HG03060 (cell line): ENCODE measurements around the gene TLR10.

ENCODE experiments used
- ATAC-seq: cut with Tn5 transposase; IDR thresholded peaks from one replicate; pipeline ENCODE4 v1.9.1; 2021; ENCODE audit warnings: low read depth, moderate number of reproducible peaks; ENCODE audit not compliant: unreplicated experiment

Gene TLR10

DNA sequence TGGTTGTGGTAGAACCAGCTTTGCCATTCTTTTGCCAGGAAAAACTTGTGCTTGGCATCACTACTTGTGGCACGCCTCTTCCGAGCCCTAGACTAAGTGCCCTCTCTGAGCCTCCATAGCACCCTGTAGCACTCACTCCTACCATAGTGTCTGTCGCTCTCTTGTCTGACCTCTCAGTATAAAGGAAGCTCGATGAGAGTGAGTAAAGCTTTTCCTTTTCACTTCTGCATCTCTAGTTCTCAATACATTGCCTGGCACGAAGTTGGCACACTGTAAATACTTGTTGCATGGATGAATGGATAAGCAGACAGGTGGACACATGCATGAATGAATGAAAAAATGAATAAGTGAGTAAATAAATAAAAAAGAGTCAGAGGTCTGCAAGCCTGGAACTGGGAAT lies 48.3 kb downstream of the TLR10 start:
- ATAC-seq = no peak

DNA sequence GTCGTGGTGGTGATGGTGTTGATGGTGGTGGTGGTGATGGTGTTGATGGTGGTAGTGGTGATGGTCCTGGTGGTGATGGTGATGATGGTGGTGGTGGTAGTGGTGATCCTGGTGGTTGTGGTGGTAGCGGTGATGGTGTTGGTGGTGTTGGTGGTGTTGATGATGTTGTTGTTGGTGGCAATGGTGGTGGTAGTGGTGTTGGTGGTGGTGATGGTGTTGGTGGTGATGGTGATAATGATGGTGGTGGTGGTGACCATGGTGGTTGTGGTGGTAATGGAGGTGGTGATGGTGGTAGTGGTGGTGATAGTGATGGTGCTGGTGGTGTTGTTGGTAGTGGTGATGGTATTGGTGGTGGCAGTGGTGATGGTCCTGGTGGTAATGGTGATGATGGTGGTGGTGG lies 49.1 kb downstream of the TLR10 start:
- ATAC-seq = no peak

DNA sequence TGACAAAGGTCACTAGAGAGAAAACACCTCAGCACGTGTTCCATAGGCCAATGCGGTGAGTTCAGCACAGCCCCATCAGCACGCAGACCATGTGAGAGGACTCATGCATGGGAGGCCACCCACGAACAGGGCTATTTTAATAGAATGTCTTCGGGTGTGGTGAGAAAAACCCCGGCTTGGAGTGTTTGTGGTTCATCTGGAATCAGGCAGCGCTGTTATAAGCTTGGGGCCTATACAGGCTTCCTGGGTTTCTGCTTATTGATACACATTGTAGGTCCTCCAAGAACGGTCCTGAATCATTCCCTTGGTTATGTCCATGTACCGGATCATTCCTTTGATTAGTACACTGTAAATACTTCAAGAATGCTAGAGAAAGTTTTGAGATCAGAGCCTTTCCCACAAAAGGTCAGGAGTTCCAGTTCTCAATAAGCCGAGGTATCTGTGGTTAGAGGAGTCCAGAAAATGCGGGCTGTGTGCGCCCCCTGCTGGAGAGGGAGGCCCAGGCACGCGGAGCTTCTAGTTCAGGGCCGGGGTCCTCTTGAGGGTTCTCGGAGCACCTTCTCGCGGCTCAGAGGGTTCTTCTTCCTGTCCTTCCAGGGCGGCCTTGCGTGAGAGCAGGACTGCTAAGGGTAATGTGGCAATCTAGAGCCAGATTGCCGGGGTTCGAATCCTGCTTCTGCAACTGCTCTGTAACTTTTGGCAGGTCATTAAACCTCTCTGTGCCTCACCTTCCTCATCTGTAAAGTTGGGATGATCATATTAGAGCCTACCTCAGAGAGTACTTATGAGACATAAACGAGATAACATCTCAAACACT lies 51.8 kb downstream of the TLR10 start:
- peak; percentile 86 for ATAC-seq

DNA sequence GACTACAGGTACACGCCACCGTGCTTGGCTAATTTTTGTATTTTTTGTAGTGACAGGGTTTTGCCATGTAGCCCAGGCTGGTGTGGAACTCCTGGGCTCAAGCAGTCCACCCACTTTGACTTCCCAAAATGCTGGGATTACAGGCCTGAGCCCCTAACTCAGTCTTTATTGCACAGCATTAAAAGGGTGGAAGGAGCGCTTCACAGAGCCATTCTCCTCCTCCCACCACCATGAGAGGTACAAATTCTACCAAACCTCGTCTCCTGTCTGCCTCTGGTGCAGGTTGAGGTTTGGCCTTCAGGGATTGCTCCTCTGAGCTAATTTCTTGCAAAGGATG lies 52.3 kb downstream of the TLR10 start:
- no peak for ATAC-seq

DNA sequence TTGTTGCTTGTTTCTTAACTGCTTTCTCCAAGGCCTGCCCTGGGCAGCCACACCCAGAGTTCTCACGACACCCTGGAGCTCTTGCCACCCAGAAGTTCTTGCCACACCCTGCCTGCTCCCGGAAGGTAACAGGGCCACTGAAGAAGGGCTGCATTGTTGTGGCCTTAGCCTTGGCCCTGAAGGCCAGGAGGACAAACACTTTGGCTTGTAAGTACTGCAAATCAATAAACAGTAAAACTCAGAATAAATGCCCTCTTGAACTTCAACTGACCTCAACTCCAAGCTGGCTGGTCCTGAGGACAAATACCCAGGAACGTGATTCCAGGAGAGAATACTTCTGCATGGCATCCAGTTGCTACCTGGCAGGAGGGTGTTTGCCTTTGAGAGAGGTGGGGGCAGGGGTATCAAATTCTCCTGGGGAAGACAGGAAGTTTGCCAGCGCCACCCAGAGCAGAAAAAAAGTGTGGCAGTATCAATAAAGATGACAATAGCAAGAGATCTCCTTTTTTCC lies 54.1 kb downstream of the TLR10 start:
- ATAC-seq = no peak

DNA sequence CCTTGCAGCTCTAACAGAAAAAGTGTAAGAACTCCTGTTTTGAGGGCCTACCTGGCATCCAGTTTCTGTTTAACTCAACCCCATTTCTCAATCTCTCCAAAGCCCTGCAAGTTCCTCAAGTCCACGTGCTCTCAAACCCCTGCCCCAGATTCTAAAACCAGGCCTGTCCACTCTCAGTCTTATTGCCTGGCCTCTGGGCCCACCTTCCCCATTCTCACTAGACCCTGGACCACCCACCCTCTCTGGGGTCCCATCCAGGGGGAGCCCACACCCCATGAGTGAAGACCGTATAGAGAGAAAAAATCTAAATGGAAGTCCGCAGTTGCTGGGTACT lies 58.3 kb downstream of the TLR10 start:
- ATAC-seq = no peak

DNA sequence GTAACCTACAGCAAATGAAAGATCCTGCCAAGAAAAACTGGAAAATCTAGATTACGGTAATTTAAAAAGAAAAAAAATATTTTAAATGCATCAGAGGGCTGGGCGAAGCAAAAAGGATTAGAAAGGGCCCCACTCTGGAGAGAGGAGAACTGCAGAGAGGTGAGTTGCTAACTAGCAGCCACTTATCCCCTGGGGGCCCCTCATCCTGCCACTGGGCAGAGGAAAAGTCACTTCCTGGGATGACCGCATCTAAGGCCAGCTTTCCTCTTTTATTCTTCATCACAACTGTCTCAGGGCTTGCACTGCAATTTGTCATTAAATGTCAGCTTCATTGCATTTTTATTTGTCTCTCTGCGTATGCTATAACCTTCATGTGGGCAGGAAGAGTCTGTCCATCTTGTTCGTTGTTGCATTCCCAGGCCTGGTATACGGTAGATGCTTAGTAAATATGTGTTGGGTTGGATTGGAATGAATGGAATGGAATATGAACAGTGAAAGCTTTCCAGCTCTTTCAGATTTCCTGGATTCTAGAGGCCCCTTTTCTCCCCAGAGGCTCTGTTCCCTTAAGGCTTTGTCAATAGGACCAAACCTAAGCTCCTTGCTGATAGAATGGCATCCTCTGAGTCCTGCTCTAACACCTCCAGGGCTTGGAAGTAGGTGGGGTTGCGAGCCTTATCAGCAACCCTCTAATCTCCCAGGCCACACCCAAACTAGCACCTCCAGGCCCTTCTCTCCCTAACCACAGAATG lies 58.9 kb downstream of the TLR10 start:
- ATAC-seq = no peak

DNA sequence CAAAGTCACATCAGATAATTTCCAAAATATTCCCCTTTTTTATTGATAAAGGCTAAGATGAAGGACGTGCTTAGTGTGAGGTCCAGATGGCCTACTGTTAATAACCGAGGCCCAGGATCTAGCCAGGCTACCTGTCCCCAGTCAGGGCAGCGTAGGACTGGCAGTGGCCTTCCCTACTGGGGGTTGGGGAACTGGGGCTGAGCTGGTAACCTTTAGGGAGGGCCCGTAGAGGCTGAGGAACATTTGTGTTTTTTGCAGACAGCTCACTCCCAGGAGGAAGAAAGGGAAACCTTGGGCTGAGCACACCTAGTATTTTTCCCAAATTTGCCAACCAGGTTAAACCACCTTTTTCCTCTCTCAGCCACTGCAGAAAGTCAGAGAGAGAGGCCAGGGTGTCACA lies 59.7 kb downstream of the TLR10 start:
- no peak for ATAC-seq
